Liver (tissue), 3 donors: ENCODE measurements around the gene SLC25A33.

Source experiments
- EGR1 ChIP-seq, 2 donors: IDR thresholded peaks; 2 replicates each; pipeline ENCODE4 v1.6.1; 2016 to 2018; ENCODE audit warnings: antibody characterized with exemption in 2 of 2, low read depth in 2 of 2
- HNF4G ChIP-seq: IDR thresholded peaks from 2 replicates; pipeline ENCODE4 v1.6.1; 2016; ENCODE audit warnings: antibody characterized with exemption
- RAD21 ChIP-seq, 2 donors: IDR thresholded peaks; 2 replicates each; pipeline ENCODE4 v1.6.1; 2016; ENCODE audit warnings: antibody characterized with exemption in 2 of 2, mild to moderate bottlenecking in 2 of 2
- SP1 ChIP-seq: IDR thresholded peaks from 2 replicates; pipeline ENCODE4 v1.6.1; 2018; ENCODE audit warnings: antibody characterized with exemption, mild to moderate bottlenecking
- TAF1 ChIP-seq: conservative IDR thresholded peaks from 2 replicates; pipeline ENCODE4 v1.6.1; 2016; ENCODE audit warnings: antibody characterized with exemption, mild to moderate bottlenecking
- TF ChIP-seq, protein P1 (sequence below): IDR thresholded peaks from 2 replicates; pipeline ENCODE4 v1.6.1; 2016; ENCODE audit warnings: antibody characterized with exemption
- TF ChIP-seq, protein P2 (sequence below): fragments of 150-350 bp; IDR thresholded peaks from 2 replicates; pipeline ENCODE4 v1.5.1; 2017; ENCODE audit warnings: improper control_type of control experiment, low read depth, low read length; ENCODE audit not compliant: missing input control
- TF ChIP-seq, protein P3 (sequence below): IDR thresholded peaks from 2 replicates; pipeline ENCODE4 v1.6.1; 2016; ENCODE audit warnings: antibody characterized with exemption
- donor health status: healthy.
- donor health status: healthy.

DNA sequence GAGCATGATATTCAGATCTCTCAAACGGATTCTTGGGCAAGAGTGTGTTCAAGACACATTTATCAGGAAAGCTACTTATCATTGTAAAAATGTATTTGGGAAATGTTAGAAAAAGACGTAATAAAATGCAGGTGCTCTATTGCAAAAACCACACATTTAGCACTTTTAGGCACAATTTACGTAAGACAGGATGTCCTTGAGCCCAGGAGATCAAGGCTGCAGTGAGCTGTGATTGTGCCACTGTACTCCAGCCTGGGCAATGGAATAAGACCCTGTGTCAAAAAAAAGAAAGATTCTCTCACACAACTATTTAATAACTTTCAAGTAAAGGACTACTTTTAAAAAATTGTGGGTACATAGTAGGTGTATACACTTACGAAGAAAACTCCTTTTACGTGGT, 18.4 kb downstream of the SLC25A33 start:
- TF ChIP-seq, protein P1, sequence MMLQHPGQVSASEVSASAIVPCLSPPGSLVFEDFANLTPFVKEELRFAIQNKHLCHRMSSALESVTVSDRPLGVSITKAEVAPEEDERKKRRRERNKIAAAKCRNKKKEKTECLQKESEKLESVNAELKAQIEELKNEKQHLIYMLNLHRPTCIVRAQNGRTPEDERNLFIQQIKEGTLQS = no peak
- TF ChIP-seq, protein P2, sequence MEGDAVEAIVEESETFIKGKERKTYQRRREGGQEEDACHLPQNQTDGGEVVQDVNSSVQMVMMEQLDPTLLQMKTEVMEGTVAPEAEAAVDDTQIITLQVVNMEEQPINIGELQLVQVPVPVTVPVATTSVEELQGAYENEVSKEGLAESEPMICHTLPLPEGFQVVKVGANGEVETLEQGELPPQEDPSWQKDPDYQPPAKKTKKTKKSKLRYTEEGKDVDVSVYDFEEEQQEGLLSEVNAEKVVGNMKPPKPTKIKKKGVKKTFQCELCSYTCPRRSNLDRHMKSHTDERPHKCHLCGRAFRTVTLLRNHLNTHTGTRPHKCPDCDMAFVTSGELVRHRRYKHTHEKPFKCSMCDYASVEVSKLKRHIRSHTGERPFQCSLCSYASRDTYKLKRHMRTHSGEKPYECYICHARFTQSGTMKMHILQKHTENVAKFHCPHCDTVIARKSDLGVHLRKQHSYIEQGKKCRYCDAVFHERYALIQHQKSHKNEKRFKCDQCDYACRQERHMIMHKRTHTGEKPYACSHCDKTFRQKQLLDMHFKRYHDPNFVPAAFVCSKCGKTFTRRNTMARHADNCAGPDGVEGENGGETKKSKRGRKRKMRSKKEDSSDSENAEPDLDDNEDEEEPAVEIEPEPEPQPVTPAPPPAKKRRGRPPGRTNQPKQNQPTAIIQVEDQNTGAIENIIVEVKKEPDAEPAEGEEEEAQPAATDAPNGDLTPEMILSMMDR = no peak
- TF ChIP-seq HNF4G (no peak), TAF1 (no peak), EGR1 (IDR thresholded peaks at IDR 0.05; ENCODE audit: low read depth in 2 of 2) (no peak), SP1 (no peak), RAD21 (IDR thresholded peaks at IDR 0.05) (no peak)
- TF ChIP-seq, protein P3, sequence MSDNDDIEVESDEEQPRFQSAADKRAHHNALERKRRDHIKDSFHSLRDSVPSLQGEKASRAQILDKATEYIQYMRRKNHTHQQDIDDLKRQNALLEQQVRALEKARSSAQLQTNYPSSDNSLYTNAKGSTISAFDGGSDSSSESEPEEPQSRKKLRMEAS = no peak
